Measurements from ENCODE around the gene MTAP. TPM values are rescaled to one million over a fixed set of nuclear protein-coding genes. Genes with fewer than 3 reads are reported as not detected.

The MTAP gene
- total RNA-seq, 2 experiments from 2014 or later: 54.1 to 54.5 TPM

GRCh38 chr9:21967169-21967568, 164.7 kb downstream of the MTAP start:
- Mint-ChIP-seq H3K27ac (peak overlapping the region; percentile 24), H3K27me3 (peaks cover 94% of the 10 kb centered on the region), H3K4me3 (no peak overlapping the region), H3K36me3 (peaks cover 18% of the 10 kb centered on the region), H3K4me1 (peaks cover 37% of the 10 kb centered on the region), H3K9me3 (peaks cover 19% of the 10 kb centered on the region)
- DNase-seq (no peak), ATAC-seq (ENCODE audit: low read depth) (no peak)
- POLR2A ChIA-PET: no interaction called here

- Mint-ChIP-seq H3K9me3 (peaks cover 18% of the 10 kb centered on the region), H3K36me3 (peaks cover 18% of the 10 kb centered on the region), H3K4me1 (peaks cover 37% of the 10 kb centered on the region), H3K4me3 (peak overlapping the region; percentile 43), H3K27ac (peak overlapping the region; percentile 50), H3K27me3 (peaks cover 96% of the 10 kb centered on the region)
- no peak for ATAC-seq (ENCODE audit: low read depth)
- POLR2A ChIA-PET: no interaction called here
- DNase-seq: no peak
Measured at GRCh38 chr9:21967702-21968101, 165.3 kb downstream of the MTAP start.

GRCh38 chr9:21968331-21969010, 166.0 kb downstream of the MTAP start:
- Mint-ChIP-seq H3K9me3 (peaks cover 16% of the 10 kb centered on the region), H3K4me3 (peak overlapping the region; percentile 57), H3K27ac (peak overlapping the region; percentile 83), H3K36me3 (peaks cover 17% of the 10 kb centered on the region), H3K4me1 (peaks cover 37% of the 10 kb centered on the region), H3K27me3 (peaks cover 96% of the 10 kb centered on the region)
- ATAC-seq (ENCODE audit: low read depth) (no peak), DNase-seq (peak; percentile 56)
- POLR2A ChIA-PET: interaction anchor here (1.2 to 1.5 kb wide), 2 partner anchors 22 to 40 kb away, joined by 4 to 8 read pairs; no protein-coding TSS in a partner anchor

GRCh38 chr9:21969011-21969940, 166.8 kb downstream of the MTAP start:
- Mint-ChIP-seq H3K4me1 (peaks cover 37% of the 10 kb centered on the region), H3K36me3 (peaks cover 15% of the 10 kb centered on the region), H3K27ac (peak overlapping the region; percentile 83), H3K9me3 (peaks cover 15% of the 10 kb centered on the region), H3K27me3 (peaks cover 96% of the 10 kb centered on the region), H3K4me3 (peak overlapping the region; percentile 57)
- POLR2A ChIA-PET: interaction anchor here (1.2 to 1.5 kb wide), 2 partner anchors 22 to 39 kb away, joined by 4 to 8 read pairs; no protein-coding TSS in a partner anchor
- ATAC-seq (ENCODE audit: low read depth) (no peak), DNase-seq (no peak)

GRCh38 chr9:21969951-21970799, 167.7 kb downstream of the MTAP start:
- POLR2A ChIA-PET: no interaction called here
- H3K4me1 Mint-ChIP-seq: peaks cover 42% of the 10 kb centered on the region
- H3K4me3 Mint-ChIP-seq: no peak overlapping the region
- H3K36me3 Mint-ChIP-seq: peaks cover 15% of the 10 kb centered on the region
- ATAC-seq (ENCODE audit: low read depth): no peak
- H3K9me3 Mint-ChIP-seq: peaks cover 15% of the 10 kb centered on the region
- peak overlapping the region; percentile 23 for H3K27ac Mint-ChIP-seq
- no peak for DNase-seq
- H3K27me3 Mint-ChIP-seq: peaks cover 96% of the 10 kb centered on the region

GRCh38 chr9:21970800-21971640, 168.6 kb downstream of the MTAP start:
- H3K36me3 Mint-ChIP-seq: peaks cover 14% of the 10 kb centered on the region
- peak overlapping the region; percentile 50 for H3K4me3 Mint-ChIP-seq
- POLR2A ChIA-PET: interaction anchor here (0.7 kb wide), 2 partner anchors 13 to 115 kb away, joined by 3 to 4 read pairs; no protein-coding TSS in a partner anchor
- H3K27me3 Mint-ChIP-seq: peaks cover 96% of the 10 kb centered on the region
- H3K9me3 Mint-ChIP-seq: peaks cover 15% of the 10 kb centered on the region
- peak overlapping the region; percentile 67 for H3K27ac Mint-ChIP-seq
- ATAC-seq (ENCODE audit: low read depth) (no peak), DNase-seq (peak; percentile 41)
- H3K4me1 Mint-ChIP-seq: peaks cover 43% of the 10 kb centered on the region

- POLR2A ChIA-PET: no interaction called here
- no peak overlapping the region for H3K4me3 Mint-ChIP-seq
- H3K36me3 Mint-ChIP-seq: peaks cover 14% of the 10 kb centered on the region
- H3K4me1 Mint-ChIP-seq: peaks cover 43% of the 10 kb centered on the region
- H3K27me3 Mint-ChIP-seq: peaks cover 97% of the 10 kb centered on the region
- DNase-seq: no peak
- H3K27ac Mint-ChIP-seq: no peak overlapping the region
- H3K9me3 Mint-ChIP-seq: peaks cover 13% of the 10 kb centered on the region
- ATAC-seq (ENCODE audit: low read depth): no peak
Measured at GRCh38 chr9:21972361-21972760, 169.9 kb downstream of the MTAP start.

- POLR2A ChIA-PET: no interaction called here
- DNase-seq: no peak
- ATAC-seq (ENCODE audit: low read depth): no peak
- Mint-ChIP-seq H3K4me3 (peak overlapping the region; percentile 92), H3K36me3 (peaks cover 9% of the 10 kb centered on the region), H3K9me3 (peaks cover 5% of the 10 kb centered on the region), H3K27ac (peak overlapping the region; percentile 27), H3K4me1 (peaks cover 28% of the 10 kb centered on the region), H3K27me3 (peaks cover 94% of the 10 kb centered on the region)
Measured at GRCh38 chr9:21974343-21974721, 171.9 kb downstream of the MTAP start.

GRCh38 chr9:21974722-21975409, 172.4 kb downstream of the MTAP start:
- POLR2A ChIA-PET: no interaction called here
- H3K4me3 Mint-ChIP-seq: peak overlapping the region; percentile 92
- DNase-seq: peak; percentile 70
- H3K27me3 Mint-ChIP-seq: peaks cover 94% of the 10 kb centered on the region
- peaks cover 5% of the 10 kb centered on the region for H3K9me3 Mint-ChIP-seq
- H3K4me1 Mint-ChIP-seq: peaks cover 29% of the 10 kb centered on the region
- peak overlapping the region; percentile 55 for H3K27ac Mint-ChIP-seq
- H3K36me3 Mint-ChIP-seq: peaks cover 10% of the 10 kb centered on the region
- peak; percentile 84 for ATAC-seq (ENCODE audit: low read depth)

- H3K9me3 Mint-ChIP-seq: no peaks in the 10 kb centered on the region
- POLR2A ChIA-PET: interaction anchor here (1.5 kb wide), 1 partner anchor 20 kb away, joined by 3 read pairs; no protein-coding TSS in a partner anchor
- H3K36me3 Mint-ChIP-seq: peaks cover 5% of the 10 kb centered on the region
- DNase-seq (no peak), ATAC-seq (ENCODE audit: low read depth) (no peak)
- peaks cover 23% of the 10 kb centered on the region for H3K4me1 Mint-ChIP-seq
- H3K4me3 Mint-ChIP-seq: no peak overlapping the region
- H3K27ac Mint-ChIP-seq: no peak overlapping the region
- H3K27me3 Mint-ChIP-seq: peaks cover 92% of the 10 kb centered on the region
Measured at GRCh38 chr9:21976334-21976875, 174.0 kb downstream of the MTAP start.

- H3K36me3 Mint-ChIP-seq: peaks cover 7% of the 10 kb centered on the region
- H3K27ac Mint-ChIP-seq: no peak overlapping the region
- DNase-seq: no peak
- no peak overlapping the region for H3K4me3 Mint-ChIP-seq
- H3K9me3 Mint-ChIP-seq: no peaks in the 10 kb centered on the region
- H3K4me1 Mint-ChIP-seq: peaks cover 4% of the 10 kb centered on the region
- peaks cover 81% of the 10 kb centered on the region for H3K27me3 Mint-ChIP-seq
- ATAC-seq (ENCODE audit: low read depth): no peak
- POLR2A ChIA-PET: interaction anchor here (0.8 to 1.2 kb wide), 2 partner anchors 15 to 137 kb away, joined by 3 read pairs; no protein-coding TSS in a partner anchor
Measured at GRCh38 chr9:21982391-21982790, 180.0 kb downstream of the MTAP start.

All from activated naive CD8-positive, alpha-beta T cell treated with anti-CD3 and anti-CD28 coated beads, Interleukin-2, amount 10 ng/mL, durations not matched to agents 7 days and 5 days (primary cell).